Fibroblast of skin of back (primary cell): Measurements from ENCODE around the gene STEAP3.

Experiments
- DNase-seq: peaks from one replicate; pipeline ENCODE4 v3.0.0-alpha.2; 2013

Gene STEAP3

GRCh38 chr2:119197529-119198239 is 25.9 kb upstream of the STEAP3 start:
- no peak for DNase-seq

- DNase-seq: peak; percentile 60
Measured at GRCh38 chr2:119198240-119198840, 25.3 kb upstream of the STEAP3 start.

GRCh38 chr2:119201815-119202214 is 21.8 kb upstream of the STEAP3 start:
- DNase-seq: no peak

DNA sequence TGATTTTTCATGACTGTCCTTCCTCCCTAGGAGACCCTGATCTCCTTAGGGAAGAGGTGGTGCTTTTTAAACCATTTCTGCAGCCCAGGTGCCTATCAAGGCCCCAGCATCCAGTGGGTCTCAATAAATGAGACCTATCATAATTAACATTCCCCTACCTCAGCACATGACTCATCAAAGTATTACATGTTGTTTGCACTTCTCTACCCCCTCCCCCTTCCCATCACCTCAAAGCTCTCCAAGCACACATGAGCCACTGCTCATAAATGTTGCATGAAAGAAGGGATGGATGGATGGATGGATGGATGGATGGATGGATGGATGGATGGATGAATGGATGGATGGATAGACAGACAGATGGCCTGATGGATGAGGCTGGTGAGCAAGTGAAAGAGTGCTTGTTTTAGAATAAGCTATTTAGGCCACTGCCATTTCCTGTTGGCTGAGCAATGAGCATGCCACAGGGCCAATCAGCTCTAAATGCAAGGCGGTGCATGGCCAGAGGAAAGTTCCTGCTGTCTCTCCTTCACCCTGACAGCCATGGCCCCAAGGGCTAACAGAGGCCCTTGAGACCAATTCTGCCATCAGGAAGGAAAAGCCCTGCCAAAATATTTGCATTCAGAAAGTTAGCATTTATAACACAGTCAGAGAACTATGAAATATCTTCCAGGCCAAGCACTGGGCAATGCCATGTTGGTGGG is 20.9 kb upstream of the STEAP3 start:
- no peak for DNase-seq

- no peak for DNase-seq
Measured at GRCh38 chr2:119204525-119204924, 19.1 kb upstream of the STEAP3 start.

DNA sequence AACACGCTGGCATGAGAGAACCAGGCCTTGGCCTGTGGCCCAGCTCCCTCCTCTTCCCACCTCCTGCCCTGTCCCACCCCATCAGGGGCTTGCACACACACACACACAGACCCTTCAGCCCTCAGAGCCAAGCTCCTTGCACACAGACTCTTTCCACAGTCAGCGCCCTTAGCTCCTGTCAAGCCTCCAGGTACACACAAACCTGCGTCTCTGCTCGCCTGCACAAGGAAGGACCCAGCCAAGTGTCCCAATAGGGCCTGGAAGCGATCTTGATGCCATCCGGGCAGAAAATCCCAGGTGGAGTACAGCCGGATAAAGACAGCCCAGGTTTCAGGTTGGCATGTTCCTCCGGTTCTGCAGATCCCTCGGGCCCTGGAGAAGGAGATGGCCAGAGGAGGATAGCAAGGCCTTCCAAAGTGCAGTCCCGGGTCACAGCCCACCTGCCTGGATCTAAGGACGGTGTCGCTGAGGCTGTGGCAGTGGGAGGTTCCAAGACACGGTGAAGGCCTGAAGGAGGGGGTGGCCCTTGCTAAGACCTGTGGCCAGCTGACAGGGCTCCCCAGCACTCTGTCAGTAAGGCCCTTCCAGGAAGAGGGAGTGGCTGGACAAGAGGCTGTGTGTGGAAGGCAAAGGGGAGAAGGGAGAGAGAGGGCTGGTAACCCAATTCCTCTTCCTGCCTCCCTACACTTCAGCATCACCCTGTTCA is 18.5 kb upstream of the STEAP3 start:
- no peak for DNase-seq

GRCh38 chr2:119206201-119206600 is 17.4 kb upstream of the STEAP3 start:
- no peak for DNase-seq

- no peak for DNase-seq
Measured at GRCh38 chr2:119207447-119207846, 16.2 kb upstream of the STEAP3 start.

- DNase-seq: no peak
Measured at GRCh38 chr2:119208791-119209203, 14.8 kb upstream of the STEAP3 start.

- no peak for DNase-seq
Measured at GRCh38 chr2:119212139-119212800, 11.4 kb upstream of the STEAP3 start.

DNA sequence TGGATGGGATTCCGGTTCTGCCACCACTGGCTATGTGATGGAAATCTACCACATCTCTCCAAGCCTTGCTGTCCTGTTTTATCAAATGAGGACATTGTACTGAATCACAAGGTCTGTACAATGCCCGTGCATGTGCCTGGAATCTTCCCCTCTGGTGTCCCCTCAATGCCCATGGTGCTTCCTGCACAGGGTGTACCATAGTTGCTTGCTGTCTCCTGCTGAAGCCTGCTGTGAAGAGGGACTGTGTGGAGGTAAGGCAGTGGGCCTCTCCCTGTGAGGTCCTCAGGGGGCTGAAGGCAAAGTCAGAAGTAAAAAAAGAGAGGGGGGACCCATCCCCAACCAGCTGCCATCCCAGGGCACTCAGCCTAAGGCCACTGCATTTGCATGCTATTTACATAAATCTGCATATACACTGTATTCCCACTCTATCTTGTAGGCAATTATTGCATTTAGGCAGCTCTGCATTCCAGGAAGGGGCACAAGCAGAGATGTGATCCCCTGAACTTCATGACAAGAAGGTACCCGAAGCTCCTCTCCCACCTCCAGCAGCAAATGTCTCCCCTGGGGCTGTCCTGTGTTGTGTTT is 9.1 kb upstream of the STEAP3 start:
- no peak for DNase-seq

DNA sequence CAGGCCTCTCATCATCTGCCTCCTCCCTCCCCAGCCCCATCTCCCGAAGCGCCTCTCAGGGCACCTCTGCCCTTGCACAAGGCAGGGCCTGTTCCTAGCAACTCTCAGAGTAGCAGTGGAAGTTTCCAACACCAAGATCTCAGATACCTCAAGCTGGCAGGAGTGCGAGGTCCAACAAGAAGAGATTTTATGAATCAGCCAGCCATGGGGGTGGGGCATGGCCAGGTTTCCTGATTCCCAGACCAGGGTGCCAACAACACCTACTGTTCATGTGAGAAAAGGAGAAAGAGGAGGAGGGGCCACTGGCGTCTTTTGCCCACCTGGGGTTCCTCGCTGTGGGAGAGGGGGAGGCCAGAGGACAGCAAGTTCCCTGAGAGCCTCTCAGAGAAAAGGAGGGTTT is 6.6 kb upstream of the STEAP3 start:
- no peak for DNase-seq

GRCh38 chr2:119218478-119219064 is 5.1 kb upstream of the STEAP3 start:
- DNase-seq: peak; percentile 80

DNA sequence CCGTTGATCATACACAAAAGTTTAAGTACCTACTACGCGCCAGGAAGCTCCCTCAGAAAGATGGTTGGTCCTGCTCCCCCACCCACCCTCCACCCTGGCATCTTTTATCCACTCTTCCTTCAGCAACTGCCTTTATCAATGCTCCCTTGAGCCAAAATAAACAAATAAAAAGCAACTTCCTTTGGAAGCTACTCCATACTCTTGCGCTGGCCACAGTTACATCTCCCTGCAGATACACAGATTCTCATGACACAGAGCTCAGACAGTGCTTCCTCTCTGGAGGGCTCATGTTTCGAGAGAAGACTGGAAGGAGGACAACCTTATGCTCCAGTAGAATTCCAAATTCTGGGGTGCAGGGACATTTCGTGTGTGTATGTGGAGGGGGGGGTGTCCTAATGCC is 3.8 kb upstream of the STEAP3 start:
- peak; percentile 35 for DNase-seq

DNA sequence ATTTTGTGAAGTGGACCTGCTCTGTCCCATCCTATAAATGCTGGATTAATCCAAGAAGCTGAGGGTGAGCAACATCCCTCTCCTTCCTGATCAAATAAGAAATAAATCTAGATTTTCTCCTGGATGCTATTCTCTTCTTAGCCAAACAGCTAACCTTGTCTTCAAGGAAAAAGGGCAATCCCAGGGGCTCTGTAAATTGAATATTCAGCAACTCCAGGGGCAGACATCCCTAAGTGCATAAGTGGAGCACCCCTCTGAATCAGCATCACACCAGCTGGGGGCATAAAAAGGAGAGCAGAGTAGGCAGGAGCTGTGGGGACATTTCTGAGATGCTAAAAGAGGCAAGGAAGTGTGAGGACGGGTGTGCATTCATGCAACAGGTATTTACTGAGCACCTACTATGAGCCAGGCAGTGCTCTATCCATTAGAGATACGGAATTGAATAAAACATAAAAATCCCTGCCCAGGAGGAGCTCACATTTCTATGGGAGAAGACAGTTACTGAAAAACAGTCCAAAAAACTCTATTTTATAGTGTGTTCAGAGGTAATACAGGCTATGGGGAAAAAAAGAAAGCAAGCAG is 2.8 kb upstream of the STEAP3 start:
- no peak for DNase-seq

GRCh38 chr2:119221609-119222008 is 2.0 kb upstream of the STEAP3 start:
- DNase-seq: no peak

GRCh38 chr2:119222213-119222612 is 1.4 kb upstream of the STEAP3 start:
- no peak for DNase-seq

- DNase-seq: no peak
Measured at GRCh38 chr2:119222863-119223520, 642 bp upstream of the STEAP3 start.

DNA sequence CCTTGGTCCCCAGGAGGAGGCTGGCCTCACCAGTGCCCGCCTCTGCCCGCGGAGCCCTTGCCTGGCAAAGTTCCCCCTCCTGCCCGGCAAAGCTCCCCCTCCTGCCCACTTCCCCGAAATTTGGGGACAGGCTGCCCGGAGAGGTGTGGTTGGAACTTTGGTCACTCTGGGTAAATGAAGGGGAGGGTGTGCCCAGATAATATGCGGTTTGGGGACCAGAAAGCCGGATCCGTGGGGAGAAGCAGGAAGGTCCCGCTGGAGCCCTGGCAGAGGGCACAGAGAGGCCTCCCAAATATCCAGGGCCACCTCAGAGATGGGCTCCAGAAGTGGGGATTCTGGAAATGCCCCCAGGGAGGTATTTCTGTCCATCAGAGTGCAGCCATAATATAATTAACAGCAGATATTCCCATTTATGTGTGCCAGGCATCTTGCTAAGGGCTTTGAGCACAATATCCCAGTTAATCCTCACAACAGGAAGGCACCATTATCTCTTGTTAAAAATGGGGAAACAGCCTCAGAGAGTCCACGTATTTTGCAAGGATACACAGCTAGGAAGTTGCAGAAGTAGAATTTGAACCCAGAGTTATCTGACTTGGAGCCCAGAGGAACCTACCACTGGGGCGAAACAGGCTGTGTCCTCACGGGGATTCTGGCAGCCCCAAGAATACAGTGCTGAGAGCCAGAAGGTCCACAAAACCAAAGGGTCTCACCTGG is 914 bp downstream of the STEAP3 start:
- DNase-seq: no peak
